Cortex of kidney (tissue), 1 donor: Measurements from ENCODE around the gene CEBPZ.
"Not testable (repeated sequence)": the region's sequence is repeated elsewhere in the genome, so short reads cannot be mapped to it uniquely, and the experiment has no call there.

ENCODE experiments used
- DNase-seq: peaks from one replicate; lab custom pipeline; 2025; lab: John Stamatoyannopoulos, UW

Gene CEBPZ

GRCh38 chr2:37223131-37223530, 8.3 kb downstream of the CEBPZ start:
- no peak for DNase-seq

GRCh38 chr2:37219046-37219445, 12.3 kb downstream of the CEBPZ start:
- DNase-seq: no peak

- no peak for DNase-seq
Measured at GRCh38 chr2:37215250-37215649, 16.1 kb downstream of the CEBPZ start.

- DNase-seq: no peak
Measured at GRCh38 chr2:37211939-37212338, 19.5 kb downstream of the CEBPZ start.

- DNase-seq: no peak
Measured at GRCh38 chr2:37211212-37211611, 20.2 kb downstream of the CEBPZ start.

- DNase-seq: not testable (repeated sequence)
Measured at GRCh38 chr2:37206760-37207159, 24.6 kb downstream of the CEBPZ start.

- DNase-seq: no peak
Measured at GRCh38 chr2:37205689-37206341, 25.6 kb downstream of the CEBPZ start.

- DNase-seq: not testable (repeated sequence)
Measured at GRCh38 chr2:37205071-37205661, 26.2 kb downstream of the CEBPZ start.

GRCh38 chr2:37203708-37204107, 27.7 kb downstream of the CEBPZ start:
- no peak for DNase-seq

GRCh38 chr2:37201766-37202165, 29.6 kb downstream of the CEBPZ start:
- no peak for DNase-seq

- DNase-seq: no peak
Measured at GRCh38 chr2:37201208-37201607, 30.2 kb downstream of the CEBPZ start.

- DNase-seq: no peak
Measured at GRCh38 chr2:37198681-37199065, 32.7 kb downstream of the CEBPZ start.

GRCh38 chr2:37196320-37197195, 34.8 kb downstream of the CEBPZ start, which contains the start of gene CEBPZOS:
TSS of gene CEBPZOS (plus strand) at chr2:37196496. CDS start at chr2:37199705, 3,209 bp downstream.
- peak; percentile 81 for DNase-seq

- not testable (repeated sequence) for DNase-seq
Measured at GRCh38 chr2:37195862-37196319, 35.5 kb downstream of the CEBPZ start.

GRCh38 chr2:37192551-37192950, 38.8 kb downstream of the CEBPZ start:
- DNase-seq: no peak

GRCh38 chr2:37191747-37192146, 39.6 kb downstream of the CEBPZ start:
- DNase-seq: no peak

GRCh38 chr2:37191253-37191652, 40.1 kb downstream of the CEBPZ start:
- no peak for DNase-seq

- DNase-seq: no peak
Measured at GRCh38 chr2:37190290-37190689, 41.1 kb downstream of the CEBPZ start.

- no peak for DNase-seq
Measured at GRCh38 chr2:37189452-37190153, 41.8 kb downstream of the CEBPZ start.

GRCh38 chr2:37188570-37188969, 42.8 kb downstream of the CEBPZ start, which contains the start of gene SULT6B1:
TSS of gene SULT6B1 (minus strand) at chr2:37188670. CDS start at chr2:37188640, 30 bp downstream.
- DNase-seq: no peak

- no peak for DNase-seq
Measured at GRCh38 chr2:37181726-37182684, 49.4 kb downstream of the CEBPZ start.
